Neural cell (in vitro differentiated cells): ENCODE measurements around the gene RRAGD. TPM values are rescaled to one million over a fixed set of nuclear protein-coding genes. Genes with fewer than 3 reads are reported as not detected.

Source experiments
- H2AFZ ChIP-seq: fragments of 200-600, 300-800 bp; sonication (generic), shearing (Covaris generic); 2 replicates; pipeline ENCODE4 v1.6.0; 2014; ENCODE audit warnings: low read depth, mild to moderate bottlenecking, antibody characterized with exemption, low read length, moderate library complexity
- H3F3A ChIP-seq: fragments of 200-600 bp; shearing (Covaris generic); 2 replicates; pipeline ENCODE4 v1.6.1; 2016; ENCODE audit warnings: mild to moderate bottlenecking, moderate library complexity, mixed read lengths, antibody characterized with exemption, low read length; ENCODE audit not compliant: insufficient read depth, poor library complexity, severe bottlenecking
- H3K27ac ChIP-seq: fragments of 200-600, 300-800 bp; sonication (generic), shearing (Covaris generic); 2 replicates; pipeline ENCODE4 v1.5.1; 2014; ENCODE audit warnings: mild to moderate bottlenecking, low read length, moderate library complexity
- H3K27me3 ChIP-seq: fragments of 300-800, 200-600 bp; sonication (generic), shearing (Covaris generic); 2 replicates; pipeline ENCODE4 v1.6.0; 2014; ENCODE audit warnings: mild to moderate bottlenecking, low read depth, low read length, moderate library complexity; ENCODE audit not compliant: insufficient read depth
- H3K36me3 ChIP-seq: fragments of 300-800, 200-600 bp; sonication (generic), shearing (Covaris generic); 2 replicates; pipeline ENCODE4 v1.5.1; 2014; ENCODE audit warnings: mild to moderate bottlenecking, antibody characterized with exemption, low read length, moderate library complexity; ENCODE audit not compliant: insufficient read depth
- H3K4me2 ChIP-seq: fragments of 300-800, 200-600 bp; sonication (generic), shearing (Covaris generic); 2 replicates; pipeline ENCODE4 v1.6.0; 2014; ENCODE audit warnings: mild to moderate bottlenecking, low read length
- H3K4me3 ChIP-seq: fragments of 300-800, 200-600 bp; sonication (generic), shearing (Covaris generic); 2 replicates; pipeline ENCODE4 v1.5.1; 2014; ENCODE audit warnings: mild to moderate bottlenecking, low read length, moderate library complexity
- H3K79me2 ChIP-seq: fragments of 200-600 bp; shearing (Covaris generic); replicated peaks from 2 replicates; pipeline ENCODE4 v1.6.0; 2014; ENCODE audit warnings: mild to moderate bottlenecking, low read length, moderate library complexity; ENCODE audit not compliant: insufficient read depth
- H3K9ac ChIP-seq: fragments of 300-800, 200-600 bp; sonication (generic), shearing (Covaris generic); 2 replicates; pipeline ENCODE4 v1.6.1; 2016; ENCODE audit warnings: mild to moderate bottlenecking, low read length, mixed read lengths
- H3K9me2 ChIP-seq: fragments of 200-600 bp; shearing (Covaris generic); 2 replicates; pipeline ENCODE4 v1.6.1; 2016; ENCODE audit warnings: mild to moderate bottlenecking, low read length, mixed read lengths; ENCODE audit not compliant: insufficient read depth
- H3K9me3 ChIP-seq: fragments of 200-600, 300-800 bp; sonication (generic), shearing (Covaris generic); 2 replicates; pipeline ENCODE4 v1.6.1; 2016; ENCODE audit warnings: mild to moderate bottlenecking, mixed run types, low read length, moderate library complexity, mixed read lengths
- H4K20me1 ChIP-seq: fragments of 200-600 bp; shearing (Covaris generic); 2 replicates; pipeline ENCODE4 v1.6.1; 2016; ENCODE audit warnings: mild to moderate bottlenecking, mixed run types; ENCODE audit not compliant: insufficient read depth
- EP300 ChIP-seq: fragments of 450-650 bp; conservative IDR thresholded peaks from 2 replicates; pipeline ENCODE4 v1.6.1; 2014; ENCODE audit warnings: antibody characterized with exemption, mild to moderate bottlenecking, moderate library complexity; ENCODE audit not compliant: poor library complexity, severe bottlenecking
- EZH2 ChIP-seq: fragments of 200-600, 300-800 bp; shearing (Covaris generic), sonication (generic); IDR thresholded peaks from 2 replicates; pipeline ENCODE4 v1.6.1; 2014; ENCODE audit warnings: antibody characterized with exemption, low read length, borderline replicate concordance, mild to moderate bottlenecking; ENCODE audit not compliant: insufficient read depth, poor library complexity, severe bottlenecking
- MXI1 ChIP-seq: fragments of 450-650 bp; conservative IDR thresholded peaks from 2 replicates; pipeline ENCODE4 v1.6.1; 2014; ENCODE audit warnings: antibody characterized with exemption, mild to moderate bottlenecking; ENCODE audit not compliant: poor library complexity, severe bottlenecking
- POLR2AphosphoS5 ChIP-seq: IDR thresholded peaks from 2 replicates; pipeline ENCODE4 v1.6.1; 2012
- RAD21 ChIP-seq: fragments of 450-650 bp; conservative IDR thresholded peaks from 2 replicates; pipeline ENCODE4 v1.6.1; 2014; ENCODE audit warnings: antibody characterized with exemption, mild to moderate bottlenecking, moderate library complexity
- SMC3 ChIP-seq: fragments of 450-650 bp; conservative IDR thresholded peaks from 2 replicates; pipeline ENCODE4 v1.6.1; 2014; ENCODE audit warnings: antibody characterized with exemption, mild to moderate bottlenecking, moderate library complexity; ENCODE audit not compliant: poor library complexity
- TAF1 ChIP-seq: IDR thresholded peaks from 2 replicates; pipeline ENCODE4 v1.6.1; 2012; ENCODE audit warnings: low read depth
- polyA plus RNA-seq: library from polyadenylated mRNA; depleted of rRNA; stranded (reverse); fragments of >200 nt; gene quantifications from 2 replicates; pipeline ENCODE4 v1.2.3, GENCODE V29; 2014
- TF ChIP-seq, protein P1 (sequence below): fragments of 450-650 bp; IDR thresholded peaks from 2 replicates; pipeline ENCODE4 v1.5.1; 2014; ENCODE audit warnings: antibody characterized with exemption, mild to moderate bottlenecking, moderate library complexity; ENCODE audit not compliant: poor library complexity, severe bottlenecking
- TF ChIP-seq, protein P2 (sequence below): IDR thresholded peaks from 2 replicates; pipeline ENCODE4 v1.6.1; 2012; ENCODE audit warnings: borderline replicate concordance

RRAGD gene
- polyA plus RNA-seq, 1 donor from 2014 or later: 34.1 TPM

DNA sequence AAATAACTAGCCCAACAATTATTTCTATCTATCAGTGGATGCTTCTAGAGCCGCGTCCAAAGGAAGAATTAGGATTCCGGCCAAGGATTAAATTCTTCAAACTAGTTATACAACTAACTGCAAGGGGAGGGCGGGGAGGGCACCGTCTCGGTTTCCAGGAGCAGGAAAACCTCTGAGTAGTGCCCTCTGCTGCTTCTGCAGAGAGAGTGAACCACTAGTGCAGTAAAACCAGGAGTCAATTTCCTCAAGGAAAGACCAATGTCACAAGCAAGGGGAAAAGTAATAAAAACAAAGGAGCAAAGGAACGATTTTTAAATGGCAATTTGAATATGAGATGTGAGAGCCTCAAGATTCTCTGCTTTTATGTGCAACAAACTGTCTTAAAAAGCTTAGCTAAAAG lies 43.1 kb downstream of the RRAGD start:
- H3K9ac ChIP-seq: no peak overlapping the region
- H3K9me2 ChIP-seq: no peaks in the 10 kb centered on the region
- H3F3A ChIP-seq: no peaks in the 10 kb centered on the region
- H4K20me1 ChIP-seq: no peaks in the 10 kb centered on the region
- no peak overlapping the region for H2AFZ ChIP-seq
- H3K27ac ChIP-seq: no peak overlapping the region
- no peak overlapping the region for H3K4me2 ChIP-seq
- H3K79me2 ChIP-seq: no peaks in the 10 kb centered on the region
- no peaks in the 10 kb centered on the region for H3K9me3 ChIP-seq
- TF ChIP-seq, protein P1, sequence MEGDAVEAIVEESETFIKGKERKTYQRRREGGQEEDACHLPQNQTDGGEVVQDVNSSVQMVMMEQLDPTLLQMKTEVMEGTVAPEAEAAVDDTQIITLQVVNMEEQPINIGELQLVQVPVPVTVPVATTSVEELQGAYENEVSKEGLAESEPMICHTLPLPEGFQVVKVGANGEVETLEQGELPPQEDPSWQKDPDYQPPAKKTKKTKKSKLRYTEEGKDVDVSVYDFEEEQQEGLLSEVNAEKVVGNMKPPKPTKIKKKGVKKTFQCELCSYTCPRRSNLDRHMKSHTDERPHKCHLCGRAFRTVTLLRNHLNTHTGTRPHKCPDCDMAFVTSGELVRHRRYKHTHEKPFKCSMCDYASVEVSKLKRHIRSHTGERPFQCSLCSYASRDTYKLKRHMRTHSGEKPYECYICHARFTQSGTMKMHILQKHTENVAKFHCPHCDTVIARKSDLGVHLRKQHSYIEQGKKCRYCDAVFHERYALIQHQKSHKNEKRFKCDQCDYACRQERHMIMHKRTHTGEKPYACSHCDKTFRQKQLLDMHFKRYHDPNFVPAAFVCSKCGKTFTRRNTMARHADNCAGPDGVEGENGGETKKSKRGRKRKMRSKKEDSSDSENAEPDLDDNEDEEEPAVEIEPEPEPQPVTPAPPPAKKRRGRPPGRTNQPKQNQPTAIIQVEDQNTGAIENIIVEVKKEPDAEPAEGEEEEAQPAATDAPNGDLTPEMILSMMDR: peak; percentile 27
- no peak for TF ChIP-seq EZH2
- TF ChIP-seq, protein P2, sequence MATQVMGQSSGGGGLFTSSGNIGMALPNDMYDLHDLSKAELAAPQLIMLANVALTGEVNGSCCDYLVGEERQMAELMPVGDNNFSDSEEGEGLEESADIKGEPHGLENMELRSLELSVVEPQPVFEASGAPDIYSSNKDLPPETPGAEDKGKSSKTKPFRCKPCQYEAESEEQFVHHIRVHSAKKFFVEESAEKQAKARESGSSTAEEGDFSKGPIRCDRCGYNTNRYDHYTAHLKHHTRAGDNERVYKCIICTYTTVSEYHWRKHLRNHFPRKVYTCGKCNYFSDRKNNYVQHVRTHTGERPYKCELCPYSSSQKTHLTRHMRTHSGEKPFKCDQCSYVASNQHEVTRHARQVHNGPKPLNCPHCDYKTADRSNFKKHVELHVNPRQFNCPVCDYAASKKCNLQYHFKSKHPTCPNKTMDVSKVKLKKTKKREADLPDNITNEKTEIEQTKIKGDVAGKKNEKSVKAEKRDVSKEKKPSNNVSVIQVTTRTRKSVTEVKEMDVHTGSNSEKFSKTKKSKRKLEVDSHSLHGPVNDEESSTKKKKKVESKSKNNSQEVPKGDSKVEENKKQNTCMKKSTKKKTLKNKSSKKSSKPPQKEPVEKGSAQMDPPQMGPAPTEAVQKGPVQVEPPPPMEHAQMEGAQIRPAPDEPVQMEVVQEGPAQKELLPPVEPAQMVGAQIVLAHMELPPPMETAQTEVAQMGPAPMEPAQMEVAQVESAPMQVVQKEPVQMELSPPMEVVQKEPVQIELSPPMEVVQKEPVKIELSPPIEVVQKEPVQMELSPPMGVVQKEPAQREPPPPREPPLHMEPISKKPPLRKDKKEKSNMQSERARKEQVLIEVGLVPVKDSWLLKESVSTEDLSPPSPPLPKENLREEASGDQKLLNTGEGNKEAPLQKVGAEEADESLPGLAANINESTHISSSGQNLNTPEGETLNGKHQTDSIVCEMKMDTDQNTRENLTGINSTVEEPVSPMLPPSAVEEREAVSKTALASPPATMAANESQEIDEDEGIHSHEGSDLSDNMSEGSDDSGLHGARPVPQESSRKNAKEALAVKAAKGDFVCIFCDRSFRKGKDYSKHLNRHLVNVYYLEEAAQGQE: no peak
- TF ChIP-seq SMC3: no peak
- TF ChIP-seq EP300: no peak
- no peak for TF ChIP-seq RAD21
- no peaks in the 10 kb centered on the region for H3K36me3 ChIP-seq
- H3K4me3 ChIP-seq: no peak overlapping the region
- no peaks in the 10 kb centered on the region for H3K27me3 ChIP-seq

DNA sequence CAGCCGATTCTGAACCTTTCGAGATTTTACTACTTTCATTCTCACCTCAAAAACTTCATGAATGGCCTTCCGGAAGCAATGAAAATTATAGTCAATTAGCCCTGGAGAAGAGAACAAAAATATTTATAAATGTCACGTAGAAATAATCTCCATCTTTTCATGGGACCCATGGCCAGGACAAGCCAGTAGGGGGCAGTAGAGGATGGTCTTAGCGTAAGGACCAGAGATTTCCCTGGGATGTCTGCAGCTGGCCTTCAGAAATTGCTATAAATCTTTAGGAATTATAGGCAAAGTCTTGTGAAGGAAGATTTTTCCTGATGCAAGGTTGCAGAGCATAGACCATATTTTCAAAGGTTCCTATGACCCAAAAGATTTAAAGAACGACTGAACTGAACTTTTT lies 44.0 kb downstream of the RRAGD start:
- Histone ChIP-seq H3K4me2 (no peak overlapping the region), H4K20me1 (no peaks in the 10 kb centered on the region), H3K9ac (no peak overlapping the region), H3K36me3 (no peaks in the 10 kb centered on the region), H3K4me3 (no peak overlapping the region), H3K9me3 (no peaks in the 10 kb centered on the region), H3K9me2 (no peaks in the 10 kb centered on the region), H3K79me2 (no peaks in the 10 kb centered on the region), H3K27me3 (no peaks in the 10 kb centered on the region), H3F3A (no peaks in the 10 kb centered on the region), H3K27ac (no peak overlapping the region), H2AFZ (no peak overlapping the region)
- TF ChIP-seq, protein P1: peak; percentile 80
- TF ChIP-seq EP300: no peak
- TF ChIP-seq MXI1: no peak
- no peak for TF ChIP-seq POLR2AphosphoS5
- peak; percentile 76 for TF ChIP-seq SMC3
- peak; percentile 80 for TF ChIP-seq RAD21
- TF ChIP-seq TAF1: no peak
